K562 (cell line): ENCODE measurements around the gene CST7. TPM values are rescaled to one million over a fixed set of nuclear protein-coding genes. Genes with fewer than 3 reads are reported as not detected.

ENCODE experiments used
- ATAC-seq: fragments of 200-7000 bp; cut with Tn5 transposase; 3 replicates; pipeline ENCODE4 v1.9.1; 2020; ENCODE audit warnings: moderate library complexity
- BruUV-seq: library from RNA; stranded (reverse); fragments of 400-500 nt; replicated peaks from 2 replicates; lab custom pipeline; 2021; lab: Mats Ljungman, UMichigan
- CTCF ChIA-PET: fragments of 300-600 bp; formaldehyde crosslinking; extraction: SDS; loops from one replicate; lab custom pipeline; 2021; ENCODE audit warnings: low intra/inter-chr PET ratio; lab: Yijun Ruan, JAX
- POLR2A ChIA-PET: fragments of 300-600, 350-650 bp; sonication (Branson Sonifier 250); formaldehyde crosslinking; extraction: SDS; loops from one replicate; lab custom pipeline; 2021; ENCODE audit warnings: antibody characterized with exemption, inconsistent platforms; lab: Yijun Ruan, JAX
- DNase-seq, 4 experiments: peaks; one replicate each; pipeline versions ENCODE4 v3.0.0 to v3.0.0-alpha.2; 2011 to 2018; ENCODE audit warnings: low spot score in 3 of 4, mixed read lengths in 3 of 4; ENCODE audit errors: extremely low read depth in 1 of 4
- FAIRE-seq: peaks from 2 replicates; lab custom pipeline; 2011; peaks lifted over from hg19 to GRCh38; lab: Jason Lieb, UNC
- H2AFZ ChIP-seq: 2 replicates; pipeline ENCODE4 v1.6.0; 2011; ENCODE audit warnings: low read depth, low read length, control low read depth, inconsistent platforms
- H3K27ac ChIP-seq: fragments of 200-600 bp; 3 replicates; pipeline ENCODE4 v1.8.0; 2011; ENCODE audit warnings: low read depth, mild to moderate bottlenecking, control low read depth, inconsistent platforms, low read length, moderate library complexity, mixed read lengths; ENCODE audit errors: extremely low read depth
- H3K27me3 ChIP-seq, 2 experiments: fragments of 300-600 bp in 1 of 2; 2 replicates in 1 of 2; 3 replicates in 1 of 2; pipeline versions ENCODE4 v1.6.0 to v1.8.0; 2011; ENCODE audit warnings: inconsistent platforms in 2 of 2, low read length in 2 of 2, mild to moderate bottlenecking in 1 of 2, mixed read lengths in 1 of 2, moderate library complexity in 1 of 2; ENCODE audit not compliant: control insufficient read depth in 2 of 2, insufficient read depth in 2 of 2
- H3K36me3 ChIP-seq: fragments of 300-600 bp; 3 replicates; pipeline ENCODE4 v1.8.0; 2011; ENCODE audit warnings: mild to moderate bottlenecking, low read length, inconsistent platforms; ENCODE audit not compliant: control insufficient read depth, insufficient read depth
- H3K4me1 ChIP-seq, 2 experiments: fragments of 200-600 bp in 1 of 2; replicated peaks in 1 of 2; 2 replicates in 1 of 2; 3 replicates in 1 of 2; pipeline versions ENCODE4 v1.5.1 to v1.8.0; 2011; ENCODE audit warnings: inconsistent platforms in 2 of 2, low read length in 2 of 2, mild to moderate bottlenecking in 1 of 2, mixed read lengths in 1 of 2, moderate library complexity in 1 of 2; ENCODE audit not compliant: control insufficient read depth in 2 of 2, insufficient read depth in 2 of 2
- H3K4me2 ChIP-seq: 2 replicates; pipeline ENCODE4 v1.6.1; 2011; ENCODE audit warnings: low read length, control low read depth, inconsistent platforms, mixed read lengths; ENCODE audit not compliant: insufficient read depth
- H3K4me3 ChIP-seq: fragments of 200-600 bp; sonication (generic), shearing (Covaris generic); 2 replicates; pipeline ENCODE4 v1.5.1; 2016; ENCODE audit warnings: control low read depth, inconsistent platforms
- H3K79me2 ChIP-seq: fragments of 200-600 bp; 3 replicates; pipeline ENCODE4 v1.8.0; 2011; ENCODE audit warnings: low read length, inconsistent platforms; ENCODE audit not compliant: control insufficient read depth, insufficient read depth
- H3K9ac ChIP-seq, 2 experiments: 2 replicates each; pipeline versions ENCODE4 v1.6.0 to v1.6.1; 2011; ENCODE audit warnings: low read depth in 2 of 2, low read length in 2 of 2, control low read depth in 1 of 2, inconsistent platforms in 1 of 2, mild to moderate bottlenecking in 1 of 2, mixed read lengths in 1 of 2; ENCODE audit not compliant: insufficient read depth in 1 of 2
- H3K9me1 ChIP-seq: one replicate; pipeline ENCODE4 v1.6.0; 2011; ENCODE audit warnings: inconsistent platforms, mild to moderate bottlenecking, low read length, moderate library complexity; ENCODE audit not compliant: control insufficient read depth, insufficient read depth
- H3K9me3 ChIP-seq: replicated peaks from 2 replicates; pipeline ENCODE4 v1.5.1; 2011; ENCODE audit warnings: low read depth, low read length, inconsistent platforms; ENCODE audit not compliant: control insufficient read depth, insufficient read depth
- H4K20me1 ChIP-seq: replicated peaks from 2 replicates; pipeline ENCODE4 v1.6.1; 2011; ENCODE audit warnings: low read length, inconsistent platforms, mixed read lengths; ENCODE audit not compliant: control insufficient read depth, insufficient read depth
- CREM ChIP-seq: IDR thresholded peaks from 2 replicates; pipeline ENCODE4 v1.6.1; 2014; ENCODE audit warnings: antibody characterized with exemption, low read depth
- DNMT1 ChIP-seq: fragments of 450-650 bp; IDR thresholded peaks from 2 replicates; pipeline ENCODE4 v1.6.1; 2016; ENCODE audit warnings: antibody characterized with exemption, mild to moderate bottlenecking
- ESRRA ChIP-seq: fragments of 450-650 bp; IDR thresholded peaks from 2 replicates; pipeline ENCODE4 v1.6.1; 2014; ENCODE audit warnings: low read depth, mild to moderate bottlenecking, moderate library complexity, borderline replicate concordance
- EWSR1 ChIP-seq: fragments of 450-650 bp; IDR thresholded peaks from 2 replicates; pipeline ENCODE4 v1.6.1; 2018; ENCODE audit warnings: borderline replicate concordance, mild to moderate bottlenecking, low read depth, moderate library complexity; ENCODE audit not compliant: partially characterized antibody
- EZH2 ChIP-seq: IDR thresholded peaks from 2 replicates; pipeline ENCODE4 v1.6.1; 2012; ENCODE audit warnings: low read depth, mild to moderate bottlenecking, inconsistent platforms, low read length, borderline replicate concordance
- HDGF ChIP-seq: fragments of 450-650 bp; IDR thresholded peaks from 2 replicates; pipeline ENCODE4 v1.6.1; 2016
- HMG20A ChIP-seq: fragments of 450-650 bp; formaldehyde crosslinking; conservative IDR thresholded peaks from 2 replicates; pipeline ENCODE4 v1.4.0; 2020; ENCODE audit warnings: mild to moderate bottlenecking, mixed read lengths
- MIER1 ChIP-seq: fragments of 450-650 bp; IDR thresholded peaks from 2 replicates; pipeline ENCODE4 v1.6.1; 2016; ENCODE audit warnings: antibody characterized with exemption, mild to moderate bottlenecking, low read depth
- NEUROD1 ChIP-seq: fragments of 150-350 bp; IDR thresholded peaks from 2 replicates; pipeline ENCODE4 v1.6.1; 2014; ENCODE audit warnings: borderline replicate concordance, low read length, low read depth; ENCODE audit not compliant: partially characterized antibody
- NFE2 ChIP-seq: IDR thresholded peaks from 2 replicates; pipeline ENCODE4 v1.6.1; 2014; ENCODE audit warnings: antibody characterized with exemption, low read depth
- OTX1 ChIP-seq: fragments of 450-650 bp; formaldehyde crosslinking; IDR thresholded peaks from 2 replicates; pipeline ENCODE4 v1.4.0; 2022; ENCODE audit warnings: mild to moderate bottlenecking
- PHB2 ChIP-seq: fragments of 450-650 bp; IDR thresholded peaks from 2 replicates; pipeline ENCODE4 v1.6.1; 2017; ENCODE audit warnings: low read depth
- PHF20 ChIP-seq: fragments of 450-650 bp; IDR thresholded peaks from 2 replicates; pipeline ENCODE4 v1.6.1; 2018; ENCODE audit not compliant: partially characterized antibody
- POLR2B ChIP-seq: fragments of 450-650 bp; IDR thresholded peaks from 2 replicates; pipeline ENCODE4 v1.6.1; 2018; ENCODE audit warnings: low read depth; ENCODE audit not compliant: partially characterized antibody
- ZNF165 ChIP-seq: fragments of 250-450 bp; sonication (Bioruptor Pico); IDR thresholded peaks from 2 replicates; pipeline ENCODE4 v1.4.0; 2020; ENCODE audit warnings: borderline replicate concordance
- ZNF77 ChIP-seq: fragments of 250-450 bp; sonication (Bioruptor Pico); IDR thresholded peaks from 2 replicates; pipeline ENCODE4 v1.5.0; 2020
- ZNF780A ChIP-seq: fragments of 250-450 bp; sonication (Bioruptor Pico); IDR thresholded peaks from 2 replicates; pipeline ENCODE4 v1.5.0; 2021; ENCODE audit warnings: mild to moderate bottlenecking
- WGBS: fragments of 100-300 bp; shearing (Covaris generic); methylation state at CpG from one replicate; pipeline ENCODE4 v1.1.6; 2016; ENCODE audit warnings: low coverage, mixed read lengths; ENCODE audit not compliant: insufficient coverage; ENCODE audit errors: missing lambda C conversion rate; 5-methylcytosine and 5-hydroxymethylcytosine counted together
- in situ Hi-C: fragments of 300-500 bp; cut with MboI; formaldehyde crosslinking; loops from 4 replicates; pipeline ENCODE4 v1.15.0; 2018; ENCODE audit warnings: inconsistent platforms, mixed read lengths
- intact Hi-C: fragments of 100-400 bp; cut with micrococcal nuclease; formaldehyde crosslinking; loops from 2 replicates; pipeline ENCODE4 v1.14.2; 2022
- polyA plus RNA-seq, 8 experiments: library from polyadenylated mRNA; depleted of rRNA in 4 of 8; stranded (reverse) in 5 of 8; unstranded in 3 of 8; fragments of >200 nt; fragmentation: Nextera tagmentation in 2 of 8; fragmentation: Illumina TruSeq in 1 of 8; extraction: Ambion mirVana in 2 of 8; extraction: Trizol in 1 of 8; gene quantifications; 2 replicates each; pipeline versions ENCODE4 v1.2.1 to v1.2.3, GENCODE V29; 2011 to 2014; ENCODE audit warnings: inconsistent platforms in 1 of 8, missing spikeins in 1 of 8
- total RNA-seq, 7 experiments: library from RNA; depleted of rRNA in 6 of 7; stranded (reverse); fragments of >200 nt in 6 of 7; fragmentation: Illumina TruSeq in 2 of 7; extraction: Trizol in 2 of 7; gene quantifications; 2 replicates each; pipeline versions ENCODE4 v1.2.1 to v1.2.3, GENCODE V29; 2011 to 2021; ENCODE audit warnings: low replicate concordance in 1 of 7
- TF ChIP-seq, protein P1 (sequence below), 2 experiments: fragments of 450-650 bp in 1 of 2; sonication (generic) in 1 of 2; formaldehyde crosslinking in 1 of 2; IDR thresholded peaks in 1 of 2; conservative IDR thresholded peaks in 1 of 2; 2 replicates each; pipeline versions ENCODE4 v1.6.1 to v1.8.1; 2016 to 2023; ENCODE audit warnings: mild to moderate bottlenecking in 2 of 2, moderate library complexity in 2 of 2, inconsistent platforms in 1 of 2, missing genetic modification reagents in 1 of 2
- TF ChIP-seq, protein P2 (sequence below): sonication (generic); formaldehyde crosslinking; IDR thresholded peaks from 2 replicates; pipeline ENCODE4 v1.8.1; 2023; ENCODE audit warnings: mild to moderate bottlenecking, missing genetic modification reagents
- TF ChIP-seq, protein P3 (sequence below): fragments of 250-450 bp; sonication (Bioruptor Pico); IDR thresholded peaks from 2 replicates; pipeline ENCODE4 v1.8.0; 2022; ENCODE audit warnings: moderate library complexity, mild to moderate bottlenecking, inconsistent platforms

CST7 gene
- total and polyA plus RNA-seq, 9 of the 15 experiments (the other 6 are each of a cell fraction or from before 2014, with no cell fraction given) = not detected

DNA sequence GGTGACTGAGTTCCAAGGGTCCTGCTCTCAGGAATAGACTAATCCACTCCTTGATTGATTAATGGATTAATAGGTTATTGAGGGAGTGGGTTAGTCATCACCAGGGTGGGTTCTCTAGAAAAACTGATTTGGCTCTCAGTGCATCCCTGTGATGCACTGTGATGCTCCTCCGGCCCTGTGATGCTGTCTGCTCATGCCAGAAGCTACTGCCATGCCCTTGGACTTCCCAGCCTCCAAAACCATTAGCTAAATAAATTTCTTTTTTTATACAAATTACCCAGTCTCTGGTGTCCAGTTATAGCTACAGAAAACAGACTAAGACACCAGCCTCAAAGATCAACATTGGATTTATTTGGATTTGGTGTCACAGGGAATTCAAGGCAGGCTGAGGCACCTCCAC, 40.4 kb upstream of the CST7 start:
- Histone ChIP-seq H3K4me3 (no peak overlapping the region), H3K4me1 (no peaks in the 10 kb centered on the region), H3K27ac (no peak overlapping the region), H3K9ac (no peak overlapping the region), H2AFZ (no peak overlapping the region), H3K4me2 (no peak overlapping the region), H3K9me1 (no peaks in the 10 kb centered on the region), H3K27me3 (no peaks in the 10 kb centered on the region), H3K36me3 (no peaks in the 10 kb centered on the region), H3K79me2 (no peaks in the 10 kb centered on the region), H4K20me1 (0 out of 2 replicates have a peak, but pooled peaks cover 2% of the 10 kb centered on the region), H3K9me3 (no peaks in the 10 kb centered on the region)
- no peak for ATAC-seq
- POLR2A ChIA-PET = no interaction called here
- in situ Hi-C loops (loop anchor here (25.0 kb wide), 1 partner anchor 746 kb away; no protein-coding TSS in a partner anchor), intact Hi-C loops (no loop called here)
- DNase-seq = no peak
- TF ChIP-seq ZNF780A (CRISPR knock-in tag) = no peak
- TF ChIP-seq PHB2 = no peak
- TF ChIP-seq MIER1 = no peak
- TF ChIP-seq, protein P1, sequence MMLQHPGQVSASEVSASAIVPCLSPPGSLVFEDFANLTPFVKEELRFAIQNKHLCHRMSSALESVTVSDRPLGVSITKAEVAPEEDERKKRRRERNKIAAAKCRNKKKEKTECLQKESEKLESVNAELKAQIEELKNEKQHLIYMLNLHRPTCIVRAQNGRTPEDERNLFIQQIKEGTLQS (IDR thresholded peaks at IDR 0.05) = no peak
- TF ChIP-seq, protein P1 (CRISPR knock-in tag; conservative IDR thresholded peaks at IDR 0.05) = no peak
- TF ChIP-seq ZNF165 (CRISPR knock-in tag) = no peak
- TF ChIP-seq PHF20 = no peak
- TF ChIP-seq EWSR1 = no peak
- TF ChIP-seq ZNF77 = no peak
- no peak for TF ChIP-seq EZH2
- no peak for TF ChIP-seq CREM
- TF ChIP-seq DNMT1 = no peak
- no peak for TF ChIP-seq POLR2B
- no peak for TF ChIP-seq OTX1 (CRISPR knock-in tag)
- TF ChIP-seq, protein P2, sequence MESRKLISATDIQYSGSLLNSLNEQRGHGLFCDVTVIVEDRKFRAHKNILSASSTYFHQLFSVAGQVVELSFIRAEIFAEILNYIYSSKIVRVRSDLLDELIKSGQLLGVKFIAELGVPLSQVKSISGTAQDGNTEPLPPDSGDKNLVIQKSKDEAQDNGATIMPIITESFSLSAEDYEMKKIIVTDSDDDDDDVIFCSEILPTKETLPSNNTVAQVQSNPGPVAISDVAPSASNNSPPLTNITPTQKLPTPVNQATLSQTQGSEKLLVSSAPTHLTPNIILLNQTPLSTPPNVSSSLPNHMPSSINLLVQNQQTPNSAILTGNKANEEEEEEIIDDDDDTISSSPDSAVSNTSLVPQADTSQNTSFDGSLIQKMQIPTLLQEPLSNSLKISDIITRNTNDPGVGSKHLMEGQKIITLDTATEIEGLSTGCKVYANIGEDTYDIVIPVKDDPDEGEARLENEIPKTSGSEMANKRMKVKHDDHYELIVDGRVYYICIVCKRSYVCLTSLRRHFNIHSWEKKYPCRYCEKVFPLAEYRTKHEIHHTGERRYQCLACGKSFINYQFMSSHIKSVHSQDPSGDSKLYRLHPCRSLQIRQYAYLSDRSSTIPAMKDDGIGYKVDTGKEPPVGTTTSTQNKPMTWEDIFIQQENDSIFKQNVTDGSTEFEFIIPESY (CRISPR knock-in tag) = no peak
- TF ChIP-seq ESRRA = no peak
- TF ChIP-seq HDGF = no peak
- TF ChIP-seq, protein P3, sequence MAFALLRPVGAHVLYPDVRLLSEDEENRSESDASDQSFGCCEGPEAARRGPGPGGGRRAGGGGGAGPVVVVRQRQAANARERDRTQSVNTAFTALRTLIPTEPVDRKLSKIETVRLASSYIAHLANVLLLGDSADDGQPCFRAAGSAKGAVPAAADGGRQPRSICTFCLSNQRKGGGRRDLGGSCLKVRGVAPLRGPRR (CRISPR knock-in tag) = no peak
- no peak for TF ChIP-seq HMG20A (CRISPR knock-in tag)
- no peak for TF ChIP-seq NFE2
- no peak for TF ChIP-seq NEUROD1
- CTCF ChIA-PET = no interaction called here
- 0% methylated on average over 1 of the region's 1 CpG for WGBS
- no TSS peak for BruUV-seq
- no peak for FAIRE-seq
